Measurements from ENCODE around the gene TCFL5.

TCFL5 gene

DNA sequence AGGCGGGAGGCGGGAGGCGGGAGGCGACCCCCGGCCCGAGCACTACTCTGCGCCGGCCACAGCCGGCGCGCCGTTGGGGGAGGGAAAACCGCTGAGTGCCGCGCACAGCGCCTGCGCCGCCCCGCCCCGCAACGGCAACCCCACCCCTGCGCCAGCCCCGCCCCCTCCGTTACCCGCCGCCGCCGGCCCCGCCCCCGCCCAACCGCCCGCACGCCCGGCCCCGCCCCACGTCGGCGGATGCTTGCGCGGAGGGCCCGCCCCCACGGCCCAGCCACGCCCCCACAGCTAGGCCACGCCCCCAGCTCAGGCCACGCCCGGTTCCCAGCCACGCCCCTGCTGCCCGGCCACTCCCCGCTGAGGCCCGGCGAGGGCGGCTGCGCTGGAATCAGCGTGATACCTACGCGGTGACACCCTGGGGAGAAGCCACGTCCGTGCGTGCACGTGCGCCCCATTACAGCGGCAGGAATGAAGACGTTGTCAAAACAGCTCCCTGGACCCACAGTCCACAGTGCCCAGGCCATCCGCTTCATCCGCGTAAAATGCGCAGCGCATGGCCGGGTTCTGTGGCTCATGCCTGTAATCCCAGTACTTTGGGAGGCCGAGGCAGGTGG lies at the start of gene TCFL5 (continued):
- TF ChIP-seq ZNF121 (tag by site-specific recombination; IDR thresholded peaks at IDR 0.05) (no peak), OSR2 (tag by site-specific recombination; IDR thresholded peaks at IDR 0.05) (peak; percentile 23; the same call in 1 of the 2 replicates), ZNF561 (tag by site-specific recombination; IDR thresholded peaks at IDR 0.05; ENCODE audit: borderline replicate concordance) (peak; percentile 79; the same call in 1 of the 2 replicates), ZBTB44 (tag by site-specific recombination; IDR thresholded peaks at IDR 0.05) (0 out of 2 replicates have a peak, but pooled peaks have one; percentile 37), ZBTB10 (tag by site-specific recombination; IDR thresholded peaks at IDR 0.05) (peak; percentile 84), ZNF747 (tag by site-specific recombination; IDR thresholded peaks at IDR 0.05) (no peak), ZNF10 (tag by site-specific recombination; IDR thresholded peaks at IDR 0.05) (no peak), ZNF777 (tag by site-specific recombination; IDR thresholded peaks at IDR 0.05; ENCODE audit: borderline replicate concordance) (no peak), KLF1 (tag by site-specific recombination; IDR thresholded peaks at IDR 0.05) (peak; percentile 87), ZFP37 (tag by site-specific recombination; IDR thresholded peaks at IDR 0.05) (no peak), ZNF692 (tag by site-specific recombination; IDR thresholded peaks at IDR 0.05) (peak; percentile 83), ZNF239 (tag by site-specific recombination; IDR thresholded peaks at IDR 0.05) (no peak), ZNF211 (tag by site-specific recombination; IDR thresholded peaks at IDR 0.05; ENCODE audit: low read depth) (no peak), ZNF341 (tag by site-specific recombination; IDR thresholded peaks at IDR 0.05; ENCODE audit: low read depth) (no peak), ZNF521 (tag by site-specific recombination; IDR thresholded peaks at IDR 0.05) (no peak), ZNF660 (tag by site-specific recombination; IDR thresholded peaks at IDR 0.05) (no peak)
- TF ChIP-seq, protein P1, sequence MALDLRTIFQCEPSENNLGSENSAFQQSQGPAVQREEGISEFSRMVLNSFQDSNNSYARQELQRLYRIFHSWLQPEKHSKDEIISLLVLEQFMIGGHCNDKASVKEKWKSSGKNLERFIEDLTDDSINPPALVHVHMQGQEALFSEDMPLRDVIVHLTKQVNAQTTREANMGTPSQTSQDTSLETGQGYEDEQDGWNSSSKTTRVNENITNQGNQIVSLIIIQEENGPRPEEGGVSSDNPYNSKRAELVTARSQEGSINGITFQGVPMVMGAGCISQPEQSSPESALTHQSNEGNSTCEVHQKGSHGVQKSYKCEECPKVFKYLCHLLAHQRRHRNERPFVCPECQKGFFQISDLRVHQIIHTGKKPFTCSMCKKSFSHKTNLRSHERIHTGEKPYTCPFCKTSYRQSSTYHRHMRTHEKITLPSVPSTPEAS (tag by site-specific recombination; IDR thresholded peaks at IDR 0.05) = no peak
- TF ChIP-seq, protein P2, sequence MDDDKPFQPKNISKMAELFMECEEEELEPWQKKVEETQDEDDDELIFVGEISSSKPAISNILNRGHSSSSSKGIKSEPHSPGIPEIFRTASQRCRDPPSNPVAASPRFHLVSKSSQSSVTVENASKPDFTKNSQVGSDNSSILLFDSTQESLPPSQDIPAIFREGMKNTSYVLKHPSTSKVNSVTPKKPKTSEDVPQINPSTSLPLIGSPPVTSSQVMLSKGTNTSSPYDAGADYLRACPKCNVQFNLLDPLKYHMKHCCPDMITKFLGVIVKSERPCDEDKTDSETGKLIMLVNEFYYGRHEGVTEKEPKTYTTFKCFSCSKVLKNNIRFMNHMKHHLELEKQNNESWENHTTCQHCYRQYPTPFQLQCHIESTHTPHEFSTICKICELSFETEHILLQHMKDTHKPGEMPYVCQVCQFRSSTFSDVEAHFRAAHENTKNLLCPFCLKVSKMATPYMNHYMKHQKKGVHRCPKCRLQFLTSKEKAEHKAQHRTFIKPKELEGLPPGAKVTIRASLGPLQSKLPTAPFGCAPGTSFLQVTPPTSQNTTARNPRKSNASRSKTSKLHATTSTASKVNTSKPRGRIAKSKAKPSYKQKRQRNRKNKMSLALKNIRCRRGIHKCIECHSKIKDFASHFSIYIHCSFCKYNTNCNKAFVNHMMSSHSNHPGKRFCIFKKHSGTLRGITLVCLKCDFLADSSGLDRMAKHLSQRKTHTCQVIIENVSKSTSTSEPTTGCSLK (tag by site-specific recombination; IDR thresholded peaks at IDR 0.05) = no peak
- TF ChIP-seq, protein P3, sequence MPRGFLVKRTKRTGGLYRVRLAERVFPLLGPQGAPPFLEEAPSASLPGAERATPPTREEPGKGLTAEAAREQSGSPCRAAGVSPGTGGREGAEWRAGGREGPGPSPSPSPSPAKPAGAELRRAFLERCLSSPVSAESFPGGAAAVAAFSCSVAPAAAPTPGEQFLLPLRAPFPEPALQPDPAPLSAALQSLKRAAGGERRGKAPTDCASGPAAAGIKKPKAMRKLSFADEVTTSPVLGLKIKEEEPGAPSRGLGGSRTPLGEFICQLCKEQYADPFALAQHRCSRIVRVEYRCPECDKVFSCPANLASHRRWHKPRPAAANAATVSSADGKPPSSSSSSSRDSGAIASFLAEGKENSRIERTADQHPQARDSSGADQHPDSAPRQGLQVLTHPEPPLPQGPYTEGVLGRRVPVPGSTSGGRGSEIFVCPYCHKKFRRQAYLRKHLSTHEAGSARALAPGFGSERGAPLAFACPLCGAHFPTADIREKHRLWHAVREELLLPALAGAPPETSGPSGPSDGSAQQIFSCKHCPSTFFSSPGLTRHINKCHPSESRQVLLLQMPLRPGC (tag by site-specific recombination; IDR thresholded peaks at IDR 0.05) = peak; percentile 61; the same call in 1 of the 2 replicates
- TF ChIP-seq, protein P4, sequence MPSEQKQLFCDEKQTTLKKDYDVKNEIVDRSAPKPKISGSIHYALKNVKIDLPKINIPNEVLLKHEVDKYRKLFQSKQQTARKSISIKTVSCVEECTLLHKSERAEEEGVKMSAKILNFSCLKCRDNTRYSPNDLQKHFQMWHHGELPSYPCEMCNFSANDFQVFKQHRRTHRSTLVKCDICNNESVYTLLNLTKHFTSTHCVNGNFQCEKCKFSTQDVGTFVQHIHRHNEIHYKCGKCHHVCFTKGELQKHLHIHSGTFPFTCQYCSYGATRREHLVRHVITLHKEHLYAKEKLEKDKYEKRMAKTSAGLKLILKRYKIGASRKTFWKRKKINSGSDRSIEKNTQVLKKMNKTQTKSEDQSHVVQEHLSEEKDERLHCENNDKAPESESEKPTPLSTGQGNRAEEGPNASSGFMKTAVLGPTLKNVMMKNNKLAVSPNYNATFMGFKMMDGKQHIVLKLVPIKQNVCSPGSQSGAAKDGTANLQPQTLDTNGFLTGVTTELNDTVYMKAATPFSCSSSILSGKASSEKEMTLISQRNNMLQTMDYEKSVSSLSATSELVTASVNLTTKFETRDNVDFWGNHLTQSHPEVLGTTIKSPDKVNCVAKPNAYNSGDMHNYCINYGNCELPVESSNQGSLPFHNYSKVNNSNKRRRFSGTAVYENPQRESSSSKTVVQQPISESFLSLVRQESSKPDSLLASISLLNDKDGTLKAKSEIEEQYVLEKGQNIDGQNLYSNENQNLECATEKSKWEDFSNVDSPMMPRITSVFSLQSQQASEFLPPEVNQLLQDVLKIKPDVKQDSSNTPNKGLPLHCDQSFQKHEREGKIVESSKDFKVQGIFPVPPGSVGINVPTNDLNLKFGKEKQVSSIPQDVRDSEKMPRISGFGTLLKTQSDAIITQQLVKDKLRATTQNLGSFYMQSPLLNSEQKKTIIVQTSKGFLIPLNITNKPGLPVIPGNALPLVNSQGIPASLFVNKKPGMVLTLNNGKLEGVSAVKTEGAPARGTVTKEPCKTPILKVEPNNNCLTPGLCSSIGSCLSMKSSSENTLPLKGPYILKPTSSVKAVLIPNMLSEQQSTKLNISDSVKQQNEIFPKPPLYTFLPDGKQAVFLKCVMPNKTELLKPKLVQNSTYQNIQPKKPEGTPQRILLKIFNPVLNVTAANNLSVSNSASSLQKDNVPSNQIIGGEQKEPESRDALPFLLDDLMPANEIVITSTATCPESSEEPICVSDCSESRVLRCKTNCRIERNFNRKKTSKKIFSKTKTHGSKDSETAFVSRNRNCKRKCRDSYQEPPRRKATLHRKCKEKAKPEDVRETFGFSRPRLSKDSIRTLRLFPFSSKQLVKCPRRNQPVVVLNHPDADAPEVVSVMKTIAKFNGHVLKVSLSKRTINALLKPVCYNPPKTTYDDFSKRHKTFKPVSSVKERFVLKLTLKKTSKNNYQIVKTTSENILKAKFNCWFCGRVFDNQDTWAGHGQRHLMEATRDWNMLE (tag by site-specific recombination; conservative IDR thresholded peaks at IDR 0.05; ENCODE audit: low read depth) = no peak
